ENCODE results near the gene SLC6A11.

DNA sequence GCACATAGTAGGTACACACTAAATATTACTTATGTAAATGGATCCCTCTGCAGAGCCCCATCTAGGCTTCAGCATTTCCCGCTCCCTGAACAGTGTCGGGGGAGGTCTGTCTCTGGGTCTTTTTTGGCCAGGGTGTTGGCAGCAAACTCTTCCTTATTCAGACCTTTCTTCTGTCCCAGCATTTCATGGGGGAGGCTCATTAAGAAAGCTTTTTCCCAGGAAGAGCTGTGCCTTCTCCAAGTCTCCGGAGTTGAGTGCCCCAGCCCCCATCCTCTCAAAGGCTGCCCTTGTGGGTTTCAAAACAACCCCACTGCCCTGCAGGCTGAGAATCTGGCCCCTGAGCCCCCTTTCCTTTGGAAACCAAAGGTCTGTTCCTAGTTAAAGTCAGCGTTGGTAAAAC lies 25.1 kb downstream of the SLC6A11 start:
- no peak for TF ChIP-seq SAP130 (CRISPR knock-in tag; IDR thresholded peaks at IDR 0.05; ENCODE audit: low read depth)
- TF ChIP-seq, protein P1, sequence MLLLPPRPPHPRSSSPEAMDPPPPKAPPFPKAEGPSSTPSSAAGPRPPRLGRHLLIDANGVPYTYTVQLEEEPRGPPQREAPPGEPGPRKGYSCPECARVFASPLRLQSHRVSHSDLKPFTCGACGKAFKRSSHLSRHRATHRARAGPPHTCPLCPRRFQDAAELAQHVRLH (CRISPR knock-in tag; IDR thresholded peaks at IDR 0.05; ENCODE audit: borderline replicate concordance, low read depth) = no peak
- TF ChIP-seq ZFP37 (CRISPR knock-in tag; IDR thresholded peaks at IDR 0.05; ENCODE audit: borderline replicate concordance) = no peak
- no peak for TF ChIP-seq NR2F2 (IDR thresholded peaks at IDR 0.05; ENCODE audit: borderline replicate concordance, low read depth)
- TF ChIP-seq ZNF263 (CRISPR knock-in tag; IDR thresholded peaks at IDR 0.05) = no peak
- no peak for TF ChIP-seq KDM1A (CRISPR knock-in tag; IDR thresholded peaks at IDR 0.05)
- TF ChIP-seq IRF2 (CRISPR knock-in tag; IDR thresholded peaks at IDR 0.05) = no peak
- TF ChIP-seq FLYWCH1 (CRISPR knock-in tag; IDR thresholded peaks at IDR 0.05) = no peak
- TF ChIP-seq SMAD3 (CRISPR knock-in tag; IDR thresholded peaks at IDR 0.05) = no peak
- TF ChIP-seq PATZ1 (CRISPR knock-in tag; IDR thresholded peaks at IDR 0.05) = no peak
- no peak for TF ChIP-seq HMG20B (CRISPR knock-in tag; conservative IDR thresholded peaks at IDR 0.05)

All from HepG2 (cell line).